Colonic mucosa (tissue), 4 donors: ENCODE results near the gene BIRC2. TPM values are rescaled to one million over a fixed set of nuclear protein-coding genes. Genes with fewer than 3 reads are reported as not detected.

Experiments
- DNase-seq: peaks from one replicate; pipeline ENCODE4 v3.0.0-alpha.2; 2020
- H3K27ac ChIP-seq: fragments of 200-600 bp; one replicate; pipeline ENCODE4 v1.8.0; 2021
- H3K27me3 ChIP-seq: fragments of 200-600 bp; one replicate; pipeline ENCODE4 v1.8.0; 2021
- H3K36me3 ChIP-seq: fragments of 200-600 bp; one replicate; pipeline ENCODE4 v1.8.0; 2021
- H3K4me1 ChIP-seq: fragments of 200-600 bp; one replicate; pipeline ENCODE4 v1.8.0; 2021; ENCODE audit warnings: mild to moderate bottlenecking
- H3K4me3 ChIP-seq: fragments of 200-600 bp; one replicate; pipeline ENCODE4 v1.8.0; 2021
- H3K9ac ChIP-seq, 2 donors: one replicate each; pipeline ENCODE4 v1.7.0; 2013; ENCODE audit warnings: control low read depth in 2 of 2, low read depth in 2 of 2, low read length in 2 of 2
- H3K9me3 ChIP-seq: fragments of 200-600 bp; one replicate; pipeline ENCODE4 v1.8.0; 2021
- CTCF ChIP-seq: fragments of 200-600 bp; IDR thresholded peaks from one replicate; pipeline ENCODE4 v1.8.0; 2022; ENCODE audit warnings: antibody characterized with exemption, mild to moderate bottlenecking
- intact Hi-C: fragments of 100-400 bp; cut with DNase I; formaldehyde crosslinking; loops from one replicate; pipeline ENCODE4 v1.14.1; 2022
- total RNA-seq, 2 donors: library from RNA; stranded (reverse); fragmentation: NEBNext Ultra II Directional in 1 of 2; extraction: Animal tissue kit (Norgen Biotek cat#: 25700) in 1 of 2; gene quantifications; one replicate each; pipeline ENCODE4 v1.2.1, GENCODE V29; 2021
- donor health status: healthy.
- donor health status: DM: no; HTN: no; CAD: no.
- donor health status: DM: no; HTN: no; CAD: no.

The BIRC2 gene
- total RNA-seq, 2 donors from 2014 or later: 34.1 to 59.5 TPM

GRCh38 chr11:102306048-102306597 lies 40.9 kb upstream of the BIRC2 start:
- H3K4me3 ChIP-seq: no peak overlapping the region
- H3K9ac ChIP-seq: peak overlapping the region in 1 of 2 donors; percentile 58
- no peaks in the 10 kb centered on the region for H3K9me3 ChIP-seq
- peak overlapping the region; percentile 48 for H3K27ac ChIP-seq
- TF ChIP-seq CTCF: no peak
- DNase-seq: peak; percentile 76
- no peaks in the 10 kb centered on the region for H3K27me3 ChIP-seq
- intact Hi-C loops: no loop called here
- no peaks in the 10 kb centered on the region for H3K36me3 ChIP-seq
- H3K4me1 ChIP-seq: no peaks in the 10 kb centered on the region

GRCh38 chr11:102306817-102307726 lies 39.9 kb upstream of the BIRC2 start:
- peak overlapping the region; percentile 48 for H3K27ac ChIP-seq

GRCh38 chr11:102307727-102308038 lies 39.3 kb upstream of the BIRC2 start:
- Histone ChIP-seq H3K9me3 (no peaks in the 10 kb centered on the region), H3K36me3 (no peaks in the 10 kb centered on the region), H3K4me1 (no peaks in the 10 kb centered on the region), H3K27ac (no peak overlapping the region), H3K4me3 (no peak overlapping the region), H3K9ac (no peak overlapping the region), H3K27me3 (no peaks in the 10 kb centered on the region)
- intact Hi-C loops: no loop called here
- no peak for TF ChIP-seq CTCF
- DNase-seq: no peak

More at GRCh38 chr11:102306817-102307726, 39.9 kb upstream of the BIRC2 start:
- H3K27me3 ChIP-seq: no peaks in the 10 kb centered on the region
- TF ChIP-seq CTCF: no peak
- H3K9me3 ChIP-seq: no peaks in the 10 kb centered on the region
- intact Hi-C loops: no loop called here
- H3K9ac ChIP-seq: peak overlapping the region in 1 of 2 donors; percentile 51
- H3K36me3 ChIP-seq: no peaks in the 10 kb centered on the region
- no peak overlapping the region for H3K4me3 ChIP-seq
- H3K4me1 ChIP-seq: no peaks in the 10 kb centered on the region
- no peak for DNase-seq

- H3K9me3 ChIP-seq: no peaks in the 10 kb centered on the region
- intact Hi-C loops: no loop called here
- DNase-seq: no peak
Observed at GRCh38 chr11:102309621-102310541, 37.1 kb upstream of the BIRC2 start.

More at GRCh38 chr11:102309621-102310541, 37.1 kb upstream of the BIRC2 start:
- H3K27ac ChIP-seq: no peak overlapping the region
- no peaks in the 10 kb centered on the region for H3K36me3 ChIP-seq
- H3K4me3 ChIP-seq: no peak overlapping the region
- no peak overlapping the region for H3K9ac ChIP-seq
- H3K27me3 ChIP-seq: no peaks in the 10 kb centered on the region
- TF ChIP-seq CTCF: no peak
- peaks cover 9% of the 10 kb centered on the region for H3K4me1 ChIP-seq
